ENCODE measurements around the gene B3GAT1.
"Not testable (repeated sequence)": the region's sequence is repeated elsewhere in the genome, so short reads cannot be mapped to it uniquely, and the experiment has no call there.

The B3GAT1 gene

GRCh38 chr11:134447696-134448095 lies 35.7 kb upstream of the B3GAT1 start:
- H3K4me3 ChIP-seq (ENCODE audit: low read depth, low read length) = no peak overlapping the region
- TF ChIP-seq CTCF (IDR thresholded peaks at IDR 0.05; ENCODE audit: borderline replicate concordance, insufficient read depth, low read depth, low read length) = no peak

- no peak overlapping the region for H3K4me3 ChIP-seq (ENCODE audit: low read depth, low read length)
- no peak for TF ChIP-seq CTCF (IDR thresholded peaks at IDR 0.05; ENCODE audit: borderline replicate concordance, insufficient read depth, low read depth, low read length)
These were observed 33.7 kb upstream of the B3GAT1 start for GRCh38 chr11:134445601-134446325.

DNA sequence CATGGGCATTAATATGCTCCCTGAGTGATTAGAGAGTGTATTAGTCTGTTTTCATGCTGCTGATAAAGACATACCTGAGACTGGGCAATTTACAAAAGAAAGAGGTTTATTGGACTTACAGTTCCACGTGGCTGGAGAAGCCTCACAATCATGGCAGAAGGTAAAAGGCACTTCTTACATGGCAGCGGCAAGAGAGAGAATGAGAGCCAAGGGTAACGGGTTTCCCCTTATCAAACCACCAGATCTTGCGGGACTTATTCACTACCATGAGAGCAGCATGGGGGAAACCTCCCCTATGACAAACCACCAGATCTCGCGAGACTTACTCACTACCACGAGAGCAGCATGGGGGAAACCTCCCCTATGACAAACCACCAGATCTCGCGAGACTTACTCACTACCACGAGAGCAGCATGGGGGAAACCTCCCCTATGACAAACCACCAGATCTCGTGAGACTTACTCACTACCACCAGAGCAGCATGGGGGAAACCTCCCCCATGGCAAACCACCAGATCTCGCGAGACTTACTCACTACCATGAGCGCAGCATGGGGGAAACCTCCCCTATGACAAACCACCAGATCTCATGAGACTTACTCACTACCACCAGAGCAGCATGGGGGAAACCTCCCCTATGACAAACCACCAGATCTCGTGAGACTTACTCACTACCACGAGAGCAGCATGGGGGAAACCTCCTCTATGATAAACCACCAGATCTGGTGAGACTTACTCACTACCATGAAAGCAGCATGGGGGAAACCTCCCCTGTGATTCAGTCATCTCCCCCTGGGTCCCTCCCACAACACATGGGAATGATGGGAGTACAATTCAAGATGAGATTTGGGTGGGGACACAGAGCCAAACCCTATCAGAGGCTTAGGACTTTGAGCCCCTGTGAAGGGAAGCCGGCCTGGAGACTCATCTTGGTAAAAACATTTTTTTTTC lies 32.4 kb upstream of the B3GAT1 start:
- not testable (repeated sequence) for H3K4me3 ChIP-seq (ENCODE audit: low read depth, low read length)

DNA sequence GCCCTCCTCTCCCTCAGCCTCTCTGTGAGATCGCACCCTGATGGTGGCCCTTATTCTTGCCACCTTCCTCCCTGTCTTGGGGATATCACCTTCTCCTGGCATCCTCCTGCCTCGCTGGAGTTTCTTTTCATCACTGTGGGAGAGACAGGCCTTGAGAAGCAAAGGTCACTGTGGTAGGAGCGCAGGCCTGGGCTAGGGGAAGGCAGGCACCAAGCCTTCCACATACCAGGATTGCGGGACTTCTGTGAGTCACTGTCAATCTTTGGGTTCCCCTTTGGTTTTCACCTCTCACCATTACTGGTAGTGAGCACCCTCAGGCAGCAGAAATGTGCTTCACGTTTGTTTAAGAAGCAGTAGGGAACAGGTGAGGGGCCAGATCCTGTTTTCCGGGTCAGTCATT lies 31.2 kb upstream of the B3GAT1 start:
- no peak overlapping the region for H3K4me3 ChIP-seq (ENCODE audit: low read depth, low read length)
- TF ChIP-seq CTCF (IDR thresholded peaks at IDR 0.05; ENCODE audit: borderline replicate concordance, insufficient read depth, low read depth, low read length) = no peak

DNA sequence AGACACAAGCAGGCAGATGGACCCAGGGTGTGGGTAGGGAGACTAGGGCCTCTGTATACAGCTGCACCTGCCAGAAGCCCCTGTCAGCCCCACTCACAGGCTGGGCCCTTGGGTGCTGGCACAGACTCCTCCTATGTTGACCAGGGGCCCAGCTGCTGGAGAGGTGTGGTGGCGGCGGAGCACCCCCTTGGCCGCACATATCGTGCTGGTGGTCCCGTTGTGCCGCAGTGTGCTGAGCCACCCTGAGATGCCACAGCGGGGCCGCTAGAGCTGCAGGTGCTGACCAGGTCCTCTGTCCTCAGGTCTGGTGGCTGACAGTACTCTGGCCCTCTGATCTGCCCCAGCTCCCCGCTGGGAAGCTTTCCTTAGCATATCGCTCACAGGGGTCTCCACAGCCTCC lies 30.2 kb upstream of the B3GAT1 start:
- H3K4me3 ChIP-seq (ENCODE audit: low read depth, low read length) = no peak overlapping the region
- TF ChIP-seq CTCF (IDR thresholded peaks at IDR 0.05; ENCODE audit: borderline replicate concordance, insufficient read depth, low read depth, low read length) = no peak

GRCh38 chr11:134441706-134442105 lies 29.7 kb upstream of the B3GAT1 start:
- no peak overlapping the region for H3K4me3 ChIP-seq (ENCODE audit: low read depth, low read length)
- TF ChIP-seq CTCF (IDR thresholded peaks at IDR 0.05; ENCODE audit: borderline replicate concordance, insufficient read depth, low read depth, low read length) = no peak

- no peak for TF ChIP-seq CTCF (IDR thresholded peaks at IDR 0.05; ENCODE audit: borderline replicate concordance, insufficient read depth, low read depth, low read length)
- no peak overlapping the region for H3K4me3 ChIP-seq (ENCODE audit: low read depth, low read length)
These were observed 29.2 kb upstream of the B3GAT1 start for GRCh38 chr11:134441281-134441680.
